Spleen (tissue), 7 donors: ENCODE data around the gene HACD2.

Source experiments
- POLR2A ChIP-seq, 3 donors: fragments of 450-650 bp; IDR thresholded peaks; one replicate each; pipeline ENCODE4 v1.5.1; 2017; ENCODE audit warnings: antibody characterized with exemption in 3 of 3, mild to moderate bottlenecking in 1 of 3
- POLR2AphosphoS5 ChIP-seq, 3 donors: sonication (generic); formaldehyde crosslinking; IDR thresholded peaks; one replicate each; pipeline ENCODE4 v1.5.1; 2017; ENCODE audit warnings: antibody characterized with exemption in 3 of 3
- TF ChIP-seq, protein P1 (sequence below), 11 experiments: fragments of 200-600 bp in 7 of 11; fragments of 450-650 bp in 4 of 11; sonication (generic) in 4 of 11; IDR thresholded peaks in 8 of 11; conservative IDR thresholded peaks in 3 of 11; 1 replicate in 7 of 11; 2 replicates in 4 of 11; pipeline versions ENCODE4 v1.4.0 to v1.8.0; 2016 to 2021; ENCODE audit warnings: antibody characterized with exemption in 11 of 11, inconsistent platforms in 4 of 11, mild to moderate bottlenecking in 1 of 11
- donor health status: DM: no; HTN: no; CAD: no; lungs with moderate emphysema.
- donor health status: DM: no; HTN: no; CAD: no.
- donor health status: DM: no; HTN: no; CAD: no.

DNA sequence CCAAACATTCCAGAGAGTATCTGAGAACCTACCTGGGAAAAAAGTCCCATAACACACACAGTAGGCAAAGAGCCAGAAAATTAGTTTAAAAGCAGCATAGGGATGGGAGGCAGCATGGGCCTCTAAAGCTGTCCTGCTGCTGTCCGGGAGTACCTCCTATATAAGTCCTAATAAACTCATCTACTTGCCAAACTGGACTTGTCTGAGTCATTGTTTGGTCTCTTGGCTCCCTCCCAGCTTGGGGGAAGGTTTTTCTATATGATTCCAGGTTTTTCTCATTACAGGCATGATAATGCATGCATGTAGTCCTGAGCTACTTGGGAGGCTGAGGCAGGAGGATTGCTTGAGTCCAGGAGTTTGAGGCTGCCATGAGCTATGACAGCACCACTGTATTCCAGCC, 17.5 kb upstream of the HACD2 start:
- TF ChIP-seq POLR2AphosphoS5 (IDR thresholded peaks at IDR 0.05) (no peak), POLR2A (IDR thresholded peaks at IDR 0.05) (no peak)
- TF ChIP-seq, protein P1, sequence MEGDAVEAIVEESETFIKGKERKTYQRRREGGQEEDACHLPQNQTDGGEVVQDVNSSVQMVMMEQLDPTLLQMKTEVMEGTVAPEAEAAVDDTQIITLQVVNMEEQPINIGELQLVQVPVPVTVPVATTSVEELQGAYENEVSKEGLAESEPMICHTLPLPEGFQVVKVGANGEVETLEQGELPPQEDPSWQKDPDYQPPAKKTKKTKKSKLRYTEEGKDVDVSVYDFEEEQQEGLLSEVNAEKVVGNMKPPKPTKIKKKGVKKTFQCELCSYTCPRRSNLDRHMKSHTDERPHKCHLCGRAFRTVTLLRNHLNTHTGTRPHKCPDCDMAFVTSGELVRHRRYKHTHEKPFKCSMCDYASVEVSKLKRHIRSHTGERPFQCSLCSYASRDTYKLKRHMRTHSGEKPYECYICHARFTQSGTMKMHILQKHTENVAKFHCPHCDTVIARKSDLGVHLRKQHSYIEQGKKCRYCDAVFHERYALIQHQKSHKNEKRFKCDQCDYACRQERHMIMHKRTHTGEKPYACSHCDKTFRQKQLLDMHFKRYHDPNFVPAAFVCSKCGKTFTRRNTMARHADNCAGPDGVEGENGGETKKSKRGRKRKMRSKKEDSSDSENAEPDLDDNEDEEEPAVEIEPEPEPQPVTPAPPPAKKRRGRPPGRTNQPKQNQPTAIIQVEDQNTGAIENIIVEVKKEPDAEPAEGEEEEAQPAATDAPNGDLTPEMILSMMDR (IDR thresholded peaks at IDR 0.05 in 8 of 11, conservative IDR thresholded peaks at IDR 0.05 in 3 of 11), result no peak
